ENCODE data around the gene CIPC. TPM values are rescaled to one million over a fixed set of nuclear protein-coding genes. Genes with fewer than 3 reads are reported as not detected.

CIPC gene
- total and polyA plus RNA-seq, 2 of the 13 experiments (the other 11 are each of a cell fraction or from before 2014, with no cell fraction given), result 7.6 to 13.9 TPM

DNA sequence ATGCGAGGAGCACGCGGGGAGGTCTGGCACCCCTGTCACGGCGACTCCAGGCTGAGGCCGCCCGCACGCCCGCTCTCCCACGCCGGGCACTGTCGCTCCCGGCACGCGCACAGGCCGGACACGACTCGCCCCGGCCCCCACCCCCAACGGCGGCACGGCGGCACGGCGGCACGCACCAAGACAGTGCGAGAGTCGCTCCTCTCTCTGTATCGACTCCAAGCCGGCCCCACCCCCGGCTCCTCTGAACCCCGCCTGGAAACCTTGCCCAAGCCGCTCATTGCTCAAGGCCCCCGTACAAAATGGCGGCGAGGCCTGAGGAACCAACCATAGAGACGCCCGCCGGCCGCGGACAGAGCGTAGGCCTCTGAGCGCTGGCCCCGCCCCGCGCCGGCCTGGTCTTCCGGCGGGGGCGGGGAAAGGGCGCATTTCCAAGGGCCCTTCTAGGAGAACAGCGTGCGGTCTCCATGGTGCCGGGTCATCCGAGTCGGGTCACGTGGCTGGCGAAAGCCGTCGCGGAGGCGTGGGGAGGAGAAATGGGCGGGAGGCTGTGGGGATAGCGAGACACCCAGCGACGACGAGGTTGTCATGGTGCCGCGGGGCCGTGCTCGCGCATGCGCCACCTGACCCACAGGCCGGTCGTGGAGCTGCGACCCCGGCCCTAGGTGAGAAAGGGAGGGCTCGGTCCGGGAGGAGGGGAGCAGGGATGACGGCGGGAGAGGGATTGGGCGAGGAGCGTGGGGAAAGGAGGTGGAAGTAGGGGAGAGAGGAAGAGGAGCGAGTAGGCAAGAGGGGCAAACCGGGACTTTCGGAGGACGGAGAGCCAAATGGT lies at the start of gene CIPC (continued):
- TF ChIP-seq ZNF761 (CRISPR knock-in tag; conservative IDR thresholded peaks at IDR 0.05) (peak; percentile 89; the same call in 1 of the 2 replicates), ZNF33A (CRISPR knock-in tag; IDR thresholded peaks at IDR 0.05; ENCODE audit: borderline replicate concordance) (no peak), PAX8 (CRISPR knock-in tag; IDR thresholded peaks at IDR 0.05; ENCODE audit: borderline replicate concordance) (no peak), RAD51 (IDR thresholded peaks at IDR 0.05; ENCODE audit: borderline replicate concordance) (peak; percentile 93), ZNF552 (CRISPR knock-in tag; IDR thresholded peaks at IDR 0.05; ENCODE audit: borderline replicate concordance) (no peak), NFE2L2 (IDR thresholded peaks at IDR 0.05; ENCODE audit: low read length) (no peak), NR1H2 (CRISPR knock-in tag; IDR thresholded peaks at IDR 0.05; ENCODE audit: borderline replicate concordance, low read depth) (no peak), ATF7-NPFF (CRISPR knock-in tag; IDR thresholded peaks at IDR 0.05; ENCODE audit: low read depth) (peak; percentile 18), ZNF629 (CRISPR knock-in tag; conservative IDR thresholded peaks at IDR 0.05) (no peak), PAWR (CRISPR knock-in tag; IDR thresholded peaks at IDR 0.05; ENCODE audit: borderline replicate concordance) (no peak), ONECUT2 (CRISPR knock-in tag; IDR thresholded peaks at IDR 0.05) (no peak), ZSCAN29 (CRISPR knock-in tag; conservative IDR thresholded peaks at IDR 0.05) (0 out of 2 replicates have a peak, but pooled peaks have one; percentile 73)
- TF ChIP-seq, protein P1, sequence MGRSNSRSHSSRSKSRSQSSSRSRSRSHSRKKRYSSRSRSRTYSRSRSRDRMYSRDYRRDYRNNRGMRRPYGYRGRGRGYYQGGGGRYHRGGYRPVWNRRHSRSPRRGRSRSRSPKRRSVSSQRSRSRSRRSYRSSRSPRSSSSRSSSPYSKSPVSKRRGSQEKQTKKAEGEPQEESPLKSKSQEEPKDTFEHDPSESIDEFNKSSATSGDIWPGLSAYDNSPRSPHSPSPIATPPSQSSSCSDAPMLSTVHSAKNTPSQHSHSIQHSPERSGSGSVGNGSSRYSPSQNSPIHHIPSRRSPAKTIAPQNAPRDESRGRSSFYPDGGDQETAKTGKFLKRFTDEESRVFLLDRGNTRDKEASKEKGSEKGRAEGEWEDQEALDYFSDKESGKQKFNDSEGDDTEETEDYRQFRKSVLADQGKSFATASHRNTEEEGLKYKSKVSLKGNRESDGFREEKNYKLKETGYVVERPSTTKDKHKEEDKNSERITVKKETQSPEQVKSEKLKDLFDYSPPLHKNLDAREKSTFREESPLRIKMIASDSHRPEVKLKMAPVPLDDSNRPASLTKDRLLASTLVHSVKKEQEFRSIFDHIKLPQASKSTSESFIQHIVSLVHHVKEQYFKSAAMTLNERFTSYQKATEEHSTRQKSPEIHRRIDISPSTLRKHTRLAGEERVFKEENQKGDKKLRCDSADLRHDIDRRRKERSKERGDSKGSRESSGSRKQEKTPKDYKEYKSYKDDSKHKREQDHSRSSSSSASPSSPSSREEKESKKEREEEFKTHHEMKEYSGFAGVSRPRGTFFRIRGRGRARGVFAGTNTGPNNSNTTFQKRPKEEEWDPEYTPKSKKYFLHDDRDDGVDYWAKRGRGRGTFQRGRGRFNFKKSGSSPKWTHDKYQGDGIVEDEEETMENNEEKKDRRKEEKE (IDR thresholded peaks at IDR 0.05), result no peak
- TF ChIP-seq, protein P2, sequence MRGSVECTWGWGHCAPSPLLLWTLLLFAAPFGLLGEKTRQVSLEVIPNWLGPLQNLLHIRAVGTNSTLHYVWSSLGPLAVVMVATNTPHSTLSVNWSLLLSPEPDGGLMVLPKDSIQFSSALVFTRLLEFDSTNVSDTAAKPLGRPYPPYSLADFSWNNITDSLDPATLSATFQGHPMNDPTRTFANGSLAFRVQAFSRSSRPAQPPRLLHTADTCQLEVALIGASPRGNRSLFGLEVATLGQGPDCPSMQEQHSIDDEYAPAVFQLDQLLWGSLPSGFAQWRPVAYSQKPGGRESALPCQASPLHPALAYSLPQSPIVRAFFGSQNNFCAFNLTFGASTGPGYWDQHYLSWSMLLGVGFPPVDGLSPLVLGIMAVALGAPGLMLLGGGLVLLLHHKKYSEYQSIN (CRISPR knock-in tag; IDR thresholded peaks at IDR 0.05; ENCODE audit: borderline replicate concordance), result no peak
- TF ChIP-seq, protein P3, sequence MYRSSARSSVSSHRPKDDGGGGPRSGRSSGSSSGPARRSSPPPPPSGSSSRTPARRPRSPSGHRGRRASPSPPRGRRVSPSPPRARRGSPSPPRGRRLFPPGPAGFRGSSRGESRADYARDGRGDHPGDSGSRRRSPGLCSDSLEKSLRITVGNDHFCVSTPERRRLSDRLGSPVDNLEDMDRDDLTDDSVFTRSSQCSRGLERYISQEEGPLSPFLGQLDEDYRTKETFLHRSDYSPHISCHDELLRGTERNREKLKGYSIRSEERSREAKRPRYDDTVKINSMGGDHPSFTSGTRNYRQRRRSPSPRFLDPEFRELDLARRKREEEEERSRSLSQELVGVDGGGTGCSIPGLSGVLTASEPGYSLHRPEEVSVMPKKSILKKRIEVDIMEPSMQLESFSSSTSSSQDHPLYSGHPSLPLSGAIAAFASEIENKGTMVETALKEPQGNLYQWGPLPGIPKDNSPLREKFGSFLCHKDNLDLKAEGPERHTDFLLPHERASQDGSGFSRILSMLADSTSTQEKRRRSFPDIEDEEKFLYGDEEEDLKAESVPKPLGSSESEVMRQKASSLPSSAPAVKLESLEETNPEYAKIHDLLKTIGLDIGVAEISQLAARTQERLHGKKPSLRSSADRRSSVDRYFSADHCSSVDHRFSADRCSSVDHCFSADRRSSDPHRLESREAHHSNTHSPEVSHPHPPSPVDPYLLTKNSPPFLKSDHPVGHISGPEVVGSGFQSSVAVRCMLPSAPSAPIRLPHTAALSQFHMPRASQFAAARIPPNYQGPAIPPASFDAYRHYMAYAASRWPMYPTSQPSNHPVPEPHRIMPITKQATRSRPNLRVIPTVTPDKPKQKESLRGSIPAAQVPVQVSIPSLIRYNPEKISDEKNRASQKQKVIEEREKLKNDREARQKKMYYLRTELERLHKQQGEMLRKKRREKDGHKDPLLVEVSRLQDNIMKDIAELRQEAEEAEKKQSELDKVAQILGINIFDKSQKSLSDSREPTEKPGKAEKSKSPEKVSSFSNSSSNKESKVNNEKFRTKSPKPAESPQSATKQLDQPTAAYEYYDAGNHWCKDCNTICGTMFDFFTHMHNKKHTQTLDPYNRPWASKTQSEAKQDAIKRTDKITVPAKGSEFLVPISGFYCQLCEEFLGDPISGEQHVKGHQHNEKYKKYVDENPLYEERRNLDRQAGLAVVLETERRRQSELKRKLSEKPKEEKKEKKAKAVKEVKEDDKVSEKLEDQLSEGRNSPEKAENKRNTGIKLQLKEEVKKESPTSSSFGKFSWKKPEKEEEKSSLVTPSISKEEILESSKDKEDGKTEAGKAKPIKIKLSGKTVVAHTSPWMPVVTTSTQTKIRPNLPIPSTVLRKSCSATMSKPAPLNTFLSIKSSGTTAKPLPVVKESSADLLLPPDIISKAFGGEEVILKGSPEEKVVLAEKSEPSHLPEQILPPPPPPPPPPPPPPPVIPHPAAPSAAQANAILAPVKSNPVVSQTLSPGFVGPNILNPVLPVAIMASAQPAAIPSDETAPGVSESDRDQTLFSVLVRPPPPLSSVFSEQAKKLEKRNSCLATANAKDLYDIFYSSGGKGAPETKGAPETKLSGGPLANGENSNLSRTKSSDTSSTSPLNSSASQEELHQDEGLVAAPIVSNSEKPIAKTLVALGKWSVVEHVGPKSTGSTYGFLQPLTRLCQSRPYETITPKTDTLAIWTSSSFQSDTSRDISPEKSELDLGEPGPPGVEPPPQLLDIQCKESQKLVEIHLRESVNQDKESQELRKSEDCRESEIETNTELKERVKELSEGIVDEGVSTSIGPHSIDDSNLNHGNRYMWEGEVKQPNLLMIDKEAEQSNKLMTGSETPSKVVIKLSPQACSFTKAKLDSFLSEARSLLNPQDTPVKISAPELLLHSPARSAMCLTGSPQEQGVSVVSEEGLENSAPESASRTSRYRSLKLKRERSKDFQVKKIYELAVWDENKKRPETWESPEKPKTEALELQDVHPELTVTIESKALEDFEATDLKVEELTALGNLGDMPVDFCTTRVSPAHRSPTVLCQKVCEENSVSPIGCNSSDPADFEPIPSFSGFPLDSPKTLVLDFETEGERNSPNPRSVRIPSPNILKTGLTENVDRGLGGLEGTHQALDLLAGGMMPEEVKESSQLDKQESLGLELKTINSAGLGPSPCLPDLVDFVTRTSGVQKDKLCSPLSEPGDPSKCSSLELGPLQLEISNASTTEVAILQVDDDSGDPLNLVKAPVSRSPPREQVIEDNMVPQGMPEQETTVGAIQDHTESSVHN (CRISPR knock-in tag; IDR thresholded peaks at IDR 0.05), result peak; percentile 78
- TF ChIP-seq, protein P4, sequence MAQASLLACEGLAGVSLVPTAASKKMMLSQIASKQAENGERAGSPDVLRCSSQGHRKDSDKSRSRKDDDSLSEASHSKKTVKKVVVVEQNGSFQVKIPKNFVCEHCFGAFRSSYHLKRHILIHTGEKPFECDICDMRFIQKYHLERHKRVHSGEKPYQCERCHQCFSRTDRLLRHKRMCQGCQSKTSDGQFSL (CRISPR knock-in tag; IDR thresholded peaks at IDR 0.05), result peak; percentile 42; the same call in 1 of the 2 replicates
